SW 1271 (cell line): Measurements from ENCODE around the gene PDE6A.
"Not testable (repeated sequence)": the region's sequence is repeated elsewhere in the genome, so short reads cannot be mapped to it uniquely, and the experiment has no call there.

Experiments used
- DNase-seq, 2 experiments: peaks; one replicate each; lab custom pipeline; 2025; lab: John Stamatoyannopoulos, UW

PDE6A gene

GRCh38 chr5:149895416-149896345 is 48.9 kb downstream of the PDE6A start:
- DNase-seq = no peak

GRCh38 chr5:149894237-149894636 is 50.4 kb downstream of the PDE6A start:
- no peak for DNase-seq

- DNase-seq = no peak
Observed at GRCh38 chr5:149893403-149893931, 51.1 kb downstream of the PDE6A start.

GRCh38 chr5:149892594-149892993 is 52.0 kb downstream of the PDE6A start:
- DNase-seq = no peak

- no peak for DNase-seq
Observed at GRCh38 chr5:149888280-149888679, 56.3 kb downstream of the PDE6A start.

GRCh38 chr5:149887622-149888183 is 56.9 kb downstream of the PDE6A start:
- DNase-seq = peak in 1 of 2 experiments; percentile 47

GRCh38 chr5:149886692-149887470 is 57.7 kb downstream of the PDE6A start:
- no peak for DNase-seq

GRCh38 chr5:149886060-149886459 is 58.5 kb downstream of the PDE6A start:
- no peak for DNase-seq

- DNase-seq = no peak
Observed at GRCh38 chr5:149885513-149885912, 59.1 kb downstream of the PDE6A start.

GRCh38 chr5:149883550-149883949 is 61.0 kb downstream of the PDE6A start:
- DNase-seq = no peak

- DNase-seq = not testable (repeated sequence)
Observed at GRCh38 chr5:149882633-149883032, 62.0 kb downstream of the PDE6A start.

GRCh38 chr5:149881874-149882273 is 62.7 kb downstream of the PDE6A start:
- no peak for DNase-seq

GRCh38 chr5:149881069-149881622 is 63.4 kb downstream of the PDE6A start:
- no peak for DNase-seq

- not testable (repeated sequence) for DNase-seq
Observed at GRCh38 chr5:149879593-149879992, 65.0 kb downstream of the PDE6A start.

- no peak for DNase-seq
Observed at GRCh38 chr5:149878371-149878770, 66.2 kb downstream of the PDE6A start.

GRCh38 chr5:149873896-149874295 is 70.7 kb downstream of the PDE6A start:
- no peak for DNase-seq

GRCh38 chr5:149872351-149873040 is 72.1 kb downstream of the PDE6A start:
- DNase-seq = no peak

GRCh38 chr5:149871471-149871870 is 73.1 kb downstream of the PDE6A start:
- no peak for DNase-seq

- DNase-seq = no peak
Observed at GRCh38 chr5:149870697-149871096, 73.9 kb downstream of the PDE6A start.

GRCh38 chr5:149870232-149870631 is 74.4 kb downstream of the PDE6A start:
- DNase-seq = no peak

GRCh38 chr5:149869411-149869821 is 75.2 kb downstream of the PDE6A start:
- no peak for DNase-seq
